Uterus (tissue), 4 donors: Measurements from ENCODE around the gene BCR. TPM values are rescaled to one million over a fixed set of nuclear protein-coding genes. Genes with fewer than 3 reads are reported as not detected.
A peak's percentile ranks its signal among the peaks of the same experiment; 100 is the strongest.

ENCODE experiments used
- DNase-seq, 2 donors: peaks; one replicate each; pipeline ENCODE4 v3.0.0-alpha.2; 2019 to 2020
- H3K27ac ChIP-seq, 2 donors: fragments of 200-600 bp; sonication (generic); 1 replicate in 1 of 2; 2 replicates in 1 of 2; pipeline ENCODE4 v1.5.1; 2016 to 2018
- H3K27me3 ChIP-seq, 2 donors: fragments of 200-600 bp; sonication (generic); one replicate each; pipeline ENCODE4 v1.5.1; 2018 to 2019; ENCODE audit warnings: control low read depth in 1 of 2
- H3K36me3 ChIP-seq, 2 donors: fragments of 200-600 bp; sonication (generic); one replicate each; pipeline ENCODE4 v1.5.1; 2019; ENCODE audit warnings: control low read depth in 1 of 2
- H3K4me1 ChIP-seq, 2 donors: fragments of 200-600 bp; sonication (generic); one replicate each; pipeline ENCODE4 v1.5.1; 2018 to 2019; ENCODE audit warnings: control low read depth in 1 of 2
- H3K4me3 ChIP-seq, 2 donors: fragments of 200-600 bp; sonication (generic); 1 replicate in 1 of 2; 2 replicates in 1 of 2; pipeline ENCODE4 v1.5.1; 2018 to 2019; ENCODE audit warnings: mild to moderate bottlenecking in 1 of 2
- H3K9me3 ChIP-seq, 2 donors: fragments of 200-600 bp; sonication (generic); one replicate each; pipeline ENCODE4 v1.5.1; 2019; ENCODE audit warnings: control low read depth in 1 of 2
- POLR2A ChIP-seq, 2 donors: fragments of 450-650 bp; IDR thresholded peaks; one replicate each; pipeline ENCODE4 v1.6.1; 2016; ENCODE audit warnings: antibody characterized with exemption in 2 of 2, mild to moderate bottlenecking in 1 of 2, moderate library complexity in 1 of 2
- intact Hi-C: fragments of 100-400 bp; cut with DNase I; formaldehyde crosslinking; loops from one replicate; pipeline ENCODE4 v1.15.1; 2023; ENCODE audit warnings: low total_unique reads
- total RNA-seq, 4 donors: library from RNA; depleted of rRNA in 3 of 4; stranded (reverse); fragments of >200 nt in 3 of 4; gene quantifications; one replicate each; pipeline versions ENCODE4 v1.1.0 to v1.2.4, GENCODE V29; 2014 to 2023
- TF ChIP-seq, protein P1 (sequence below), 4 experiments: fragments of 200-600 bp in 2 of 4; fragments of 450-650 bp in 2 of 4; sonication (generic) in 2 of 4; IDR thresholded peaks; one replicate each; pipeline ENCODE4 v1.5.1; 2016 to 2019; ENCODE audit warnings: antibody characterized with exemption in 4 of 4, mild to moderate bottlenecking in 2 of 4, moderate library complexity in 1 of 4
- donor health status: DM: yes; HTN: yes; CAD: no.

The BCR gene
- total RNA-seq, 4 donors from 2014 or later: 10.6 to 93.3 (median 28.3) TPM

DNA sequence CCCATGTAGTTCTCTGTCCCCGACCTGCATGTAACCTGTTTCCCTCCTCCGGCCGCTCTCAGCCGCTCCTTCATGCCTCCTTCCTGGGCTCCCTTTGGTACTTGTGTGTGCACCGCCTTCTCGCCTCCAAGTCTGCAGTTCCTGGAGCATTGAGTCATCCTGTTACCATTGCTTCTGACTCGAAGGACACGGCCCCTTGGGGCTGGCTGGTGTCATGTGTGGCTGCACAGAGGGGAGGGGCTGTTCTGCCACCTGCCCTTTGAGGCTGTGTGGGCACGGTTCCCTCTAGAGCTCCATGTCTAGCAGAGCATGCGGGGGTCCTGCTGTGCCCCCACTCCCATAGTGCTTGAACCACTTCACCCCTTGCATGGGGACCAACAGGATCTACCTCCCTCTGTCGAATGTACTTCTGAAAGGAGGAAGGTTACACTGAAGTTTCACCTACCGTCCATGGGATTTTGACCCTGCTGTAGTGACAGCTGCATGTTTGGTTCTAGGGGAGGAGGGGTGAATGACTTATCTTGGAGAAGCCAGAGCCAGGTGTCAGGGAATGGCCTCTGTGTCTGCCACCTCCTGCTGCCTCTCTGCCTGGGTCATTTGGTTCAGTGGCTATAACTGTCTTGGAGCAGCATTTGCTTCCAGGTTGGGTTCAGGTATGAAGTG is 39.6 kb downstream of the BCR start:
- no peak overlapping the region for H3K4me3 ChIP-seq
- H3K27ac ChIP-seq: no peak overlapping the region
- no peak for DNase-seq
- H3K36me3 ChIP-seq: no peaks in the 10 kb centered on the region
- no peaks in the 10 kb centered on the region for H3K9me3 ChIP-seq
- no peaks in the 10 kb centered on the region for H3K27me3 ChIP-seq
- no peak for TF ChIP-seq POLR2A (IDR thresholded peaks at IDR 0.05)
- TF ChIP-seq, protein P1, sequence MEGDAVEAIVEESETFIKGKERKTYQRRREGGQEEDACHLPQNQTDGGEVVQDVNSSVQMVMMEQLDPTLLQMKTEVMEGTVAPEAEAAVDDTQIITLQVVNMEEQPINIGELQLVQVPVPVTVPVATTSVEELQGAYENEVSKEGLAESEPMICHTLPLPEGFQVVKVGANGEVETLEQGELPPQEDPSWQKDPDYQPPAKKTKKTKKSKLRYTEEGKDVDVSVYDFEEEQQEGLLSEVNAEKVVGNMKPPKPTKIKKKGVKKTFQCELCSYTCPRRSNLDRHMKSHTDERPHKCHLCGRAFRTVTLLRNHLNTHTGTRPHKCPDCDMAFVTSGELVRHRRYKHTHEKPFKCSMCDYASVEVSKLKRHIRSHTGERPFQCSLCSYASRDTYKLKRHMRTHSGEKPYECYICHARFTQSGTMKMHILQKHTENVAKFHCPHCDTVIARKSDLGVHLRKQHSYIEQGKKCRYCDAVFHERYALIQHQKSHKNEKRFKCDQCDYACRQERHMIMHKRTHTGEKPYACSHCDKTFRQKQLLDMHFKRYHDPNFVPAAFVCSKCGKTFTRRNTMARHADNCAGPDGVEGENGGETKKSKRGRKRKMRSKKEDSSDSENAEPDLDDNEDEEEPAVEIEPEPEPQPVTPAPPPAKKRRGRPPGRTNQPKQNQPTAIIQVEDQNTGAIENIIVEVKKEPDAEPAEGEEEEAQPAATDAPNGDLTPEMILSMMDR (IDR thresholded peaks at IDR 0.05): no peak
- H3K4me1 ChIP-seq: peaks cover 0 to 13% of the 10 kb centered on the region in 2 donors
- intact Hi-C loops: no loop called here

DNA sequence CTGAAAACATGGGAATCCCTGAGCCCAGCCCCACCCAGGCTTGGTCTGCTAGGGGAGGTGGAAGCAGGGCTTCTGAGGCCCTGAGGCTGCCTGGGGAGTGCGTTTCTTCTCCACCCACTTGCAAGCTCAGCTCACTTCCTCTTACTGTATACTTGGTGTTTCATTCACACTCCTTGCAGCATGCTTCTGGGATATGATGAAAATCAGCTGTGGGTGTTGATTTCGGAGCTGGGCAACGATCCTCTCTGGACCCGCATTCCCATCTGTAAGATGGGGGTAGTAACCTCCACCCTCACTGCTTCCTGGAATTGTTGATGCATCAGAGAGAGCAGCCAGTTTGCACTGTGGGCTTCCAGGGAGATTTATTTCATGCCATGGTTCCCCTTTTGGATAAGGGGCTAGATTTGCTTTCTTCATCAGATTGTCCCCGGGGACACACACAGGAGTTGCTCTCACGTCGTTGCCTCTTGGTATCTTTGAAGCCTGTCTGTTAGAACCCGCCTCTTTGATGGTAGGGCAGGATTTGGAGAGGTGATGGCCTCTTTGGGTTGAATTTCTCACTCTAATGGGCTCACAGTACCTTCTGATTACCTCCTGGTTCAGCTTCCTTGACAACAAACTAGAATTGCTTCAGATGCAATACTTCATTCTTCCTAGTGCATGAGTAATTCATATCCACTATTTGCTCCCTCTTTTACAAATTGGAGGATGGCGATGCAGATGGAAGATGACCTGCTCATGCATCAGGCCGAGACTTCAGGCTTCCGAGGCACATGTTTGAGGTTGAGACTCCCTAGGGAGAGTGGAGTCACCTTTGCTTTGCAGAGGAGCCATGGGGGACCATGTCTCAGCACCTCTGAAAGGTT is 40.4 kb downstream of the BCR start:
- DNase-seq: no peak
- no peak overlapping the region for H3K27ac ChIP-seq
- peaks cover 0 to 20% of the 10 kb centered on the region in 2 donors for H3K4me1 ChIP-seq

DNA sequence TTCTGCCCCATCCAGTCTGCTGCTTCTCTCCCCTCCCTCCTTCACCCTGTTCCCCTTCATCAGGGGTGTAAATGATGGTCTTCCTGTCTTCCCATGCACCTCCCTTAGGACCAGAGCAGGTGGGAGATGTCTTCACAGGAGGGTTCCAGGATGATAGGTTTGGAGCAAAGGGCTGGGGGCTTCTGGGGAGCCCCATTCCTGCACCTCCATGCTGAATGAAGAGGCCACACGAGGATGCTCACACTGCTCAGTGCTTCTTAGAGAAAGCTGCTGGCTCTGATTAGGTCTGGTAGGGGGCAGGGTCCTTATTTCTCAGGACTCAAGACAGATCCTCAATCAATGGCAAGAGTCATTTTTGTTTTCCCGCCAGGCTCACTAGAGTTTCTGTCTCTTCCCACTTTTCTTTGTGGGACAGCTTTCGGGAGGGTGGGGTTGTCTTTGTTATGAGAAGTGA is 41.1 kb downstream of the BCR start:
- no peaks in the 10 kb centered on the region for H3K36me3 ChIP-seq
- H3K27me3 ChIP-seq: no peaks in the 10 kb centered on the region
- intact Hi-C loops: no loop called here
- H3K4me3 ChIP-seq: no peak overlapping the region
- H3K9me3 ChIP-seq: no peaks in the 10 kb centered on the region
- TF ChIP-seq, protein P1 (IDR thresholded peaks at IDR 0.05): no peak
- no peak for TF ChIP-seq POLR2A (IDR thresholded peaks at IDR 0.05)
- H3K4me1 ChIP-seq: peaks cover 0 to 23% of the 10 kb centered on the region in 2 donors
- H3K27ac ChIP-seq: no peak overlapping the region
- no peak for DNase-seq

More for the DNA sequence above, 40.4 kb downstream of the BCR start:
- intact Hi-C loops: no loop called here
- Histone ChIP-seq H3K36me3 (no peaks in the 10 kb centered on the region), H3K4me3 (no peak overlapping the region), H3K27me3 (no peaks in the 10 kb centered on the region), H3K9me3 (no peaks in the 10 kb centered on the region)
- no peak for TF ChIP-seq POLR2A (IDR thresholded peaks at IDR 0.05)

DNA sequence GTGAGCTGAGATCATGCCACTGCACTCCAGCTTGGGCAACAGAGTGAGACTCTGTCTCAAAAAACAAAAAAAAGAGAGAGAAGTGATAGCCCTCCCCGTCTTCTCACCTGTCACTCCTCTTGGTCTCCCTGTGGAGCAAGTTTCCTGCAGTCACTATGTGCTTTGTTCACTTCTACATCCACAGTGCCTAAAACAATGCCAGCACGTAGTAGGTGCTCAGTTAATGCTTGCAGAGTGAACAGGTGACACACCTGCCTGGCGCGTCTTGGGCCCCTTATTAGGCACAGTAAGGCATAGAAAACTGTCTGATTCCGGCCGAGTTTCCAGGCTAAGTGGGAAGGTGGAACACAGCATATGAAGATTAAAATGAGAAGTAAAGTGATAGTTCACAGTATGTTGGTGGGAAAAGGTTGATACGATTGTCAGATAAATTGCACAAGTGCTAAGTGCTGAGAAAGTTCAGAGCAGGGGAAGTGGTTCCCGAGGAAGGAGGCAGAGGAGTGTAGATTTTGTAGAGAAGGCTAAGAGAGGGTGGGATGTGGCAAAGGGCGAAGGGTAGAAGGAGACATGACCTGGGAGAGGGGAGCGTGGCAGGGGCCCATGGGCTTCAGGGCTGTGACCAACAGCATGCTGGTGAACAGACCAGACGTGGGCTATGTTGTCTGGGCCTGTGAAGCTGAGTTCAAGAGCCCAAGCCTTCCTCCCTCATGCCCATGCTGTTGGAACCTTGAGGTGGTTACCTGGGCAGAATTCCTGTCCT is 41.9 kb downstream of the BCR start:
- Histone ChIP-seq H3K27ac (no peak overlapping the region), H3K36me3 (no peaks in the 10 kb centered on the region), H3K4me1 (peaks cover 0 to 23% of the 10 kb centered on the region in 2 donors), H3K9me3 (no peaks in the 10 kb centered on the region), H3K4me3 (no peak overlapping the region), H3K27me3 (no peaks in the 10 kb centered on the region)
- DNase-seq: no peak
- TF ChIP-seq, protein P1 (IDR thresholded peaks at IDR 0.05): no peak
- no peak for TF ChIP-seq POLR2A (IDR thresholded peaks at IDR 0.05)
- intact Hi-C loops: no loop called here

DNA sequence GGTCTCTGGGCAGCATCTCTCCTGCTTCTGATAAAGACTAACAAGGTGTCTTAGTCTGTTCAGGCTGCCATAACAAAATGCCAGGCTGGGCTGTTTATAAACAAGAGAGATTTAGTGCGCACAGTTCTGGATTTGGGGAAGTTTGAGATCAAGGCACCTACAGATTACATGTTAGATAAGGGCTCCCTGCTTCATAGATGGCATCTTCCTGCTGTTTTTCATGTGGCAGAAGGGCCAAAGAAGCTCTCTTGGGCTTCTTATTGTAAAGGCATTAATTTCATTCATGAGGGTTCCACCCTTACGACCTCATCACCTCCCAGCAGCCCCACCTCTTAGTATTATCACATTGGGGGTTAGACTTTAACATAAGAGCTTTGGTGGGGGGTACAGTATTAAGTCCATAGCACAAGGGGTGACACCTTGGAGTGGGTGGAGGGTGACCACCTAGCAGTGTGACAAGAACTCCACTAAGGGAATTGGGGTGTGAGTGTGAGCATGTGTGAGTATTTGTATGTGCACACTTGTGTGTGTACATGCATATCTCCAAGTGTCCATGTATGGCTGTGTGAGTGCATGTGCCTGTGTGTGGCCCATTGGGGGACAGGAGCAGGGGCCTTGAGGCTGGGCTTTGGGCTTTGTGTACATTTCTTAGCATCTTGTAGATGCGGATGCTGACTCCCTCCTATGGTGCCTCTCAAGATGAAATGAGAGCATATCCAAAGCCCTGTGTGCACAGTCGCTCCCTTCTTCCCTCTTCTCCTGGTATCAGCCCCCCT is 42.7 kb downstream of the BCR start:
- TF ChIP-seq POLR2A (IDR thresholded peaks at IDR 0.05): no peak
- TF ChIP-seq, protein P1 (IDR thresholded peaks at IDR 0.05): no peak
- H3K36me3 ChIP-seq: no peaks in the 10 kb centered on the region
- no peaks in the 10 kb centered on the region for H3K9me3 ChIP-seq
- intact Hi-C loops: no loop called here
- peaks cover 0 to 23% of the 10 kb centered on the region in 2 donors for H3K4me1 ChIP-seq
- H3K27ac ChIP-seq: peak overlapping the region; percentile 46 to 60
- H3K4me3 ChIP-seq: no peak overlapping the region
- no peak for DNase-seq
- no peaks in the 10 kb centered on the region for H3K27me3 ChIP-seq
